ENCODE data around the gene ELK1.

GRCh38 chrX:47638816-47639215 is 11.5 kb downstream of the ELK1 start:
- no peak for TF ChIP-seq CTCF (IDR thresholded peaks at IDR 0.05)
- no peak for TF ChIP-seq POLR2A (IDR thresholded peaks at IDR 0.05)
